ENCODE results near the gene ARHGAP23. TPM values are rescaled to one million over a fixed set of nuclear protein-coding genes. Genes with fewer than 3 reads are reported as not detected.

Gene ARHGAP23
- total and polyA plus RNA-seq, 2 donors (not counting 3 experiments of a cell fraction or from before 2014, with no cell fraction given), result 25.4 to 190 TPM

GRCh38 chr17:38435795-38436194 is 7.5 kb downstream of the ARHGAP23 start:
- H3K4me3 ChIP-seq (replicated peaks in 1 of 3; ENCODE audit: insufficient read depth in 1 of 3, low read depth in 1 of 3, low read length in 3 of 3), result no peak overlapping the region
- no peak for TF ChIP-seq EZH2 (IDR thresholded peaks at IDR 0.05; ENCODE audit: borderline replicate concordance, low read depth, low read length, severe bottlenecking)
- no peak for TF ChIP-seq FOS (IDR thresholded peaks at IDR 0.05; ENCODE audit: borderline replicate concordance, insufficient read depth, low read length)
- TF ChIP-seq MAX (IDR thresholded peaks at IDR 0.05; ENCODE audit: insufficient read depth, insufficient read length), result no peak
- TF ChIP-seq MYC (IDR thresholded peaks at IDR 0.05; ENCODE audit: low read depth, low read length), result no peak
- TF ChIP-seq POLR2A (IDR thresholded peaks at IDR 0.05; ENCODE audit: low read depth, low read length), result no peak
- TF ChIP-seq GATA2 (IDR thresholded peaks at IDR 0.05; ENCODE audit: insufficient read depth, insufficient read length, low read depth, low read length), result no peak
- no peak for TF ChIP-seq POLR2AphosphoS5 (IDR thresholded peaks at IDR 0.05; ENCODE audit: insufficient read depth, low read depth, low read length)
- TF ChIP-seq CTCF (IDR thresholded peaks at IDR 0.05; ENCODE audit: extremely low read depth in 1 of 2, insufficient read depth in 1 of 2, low read depth in 1 of 2, low read length in 2 of 2), result no peak
- no peak for TF ChIP-seq JUN (IDR thresholded peaks at IDR 0.05; ENCODE audit: borderline replicate concordance, insufficient read depth, insufficient read length, low read depth)
- no peak overlapping the region for H3K27ac ChIP-seq (ENCODE audit: insufficient read depth, low read depth, low read length)
- H3K79me2 ChIP-seq (ENCODE audit: control insufficient read depth, insufficient read depth, low read length), result peaks cover 93% of the 10 kb centered on the region
- H2AFZ ChIP-seq (ENCODE audit: low read depth, low read length), result no peak overlapping the region
- peaks cover 7% of the 10 kb centered on the region for H3K4me1 ChIP-seq (ENCODE audit: control insufficient read depth, extremely low read depth, insufficient read depth, low read length)
- H3K27me3 ChIP-seq (ENCODE audit: control insufficient read depth in 2 of 2, insufficient read depth in 2 of 2, low read length in 2 of 2), result no peaks in the 10 kb centered on the region
- POLR2A ChIA-PET, result no interaction called here
- no TSS peak for BruUV-seq (replicated peaks)
- dilution Hi-C loops (cut with MboI; ENCODE audit: extremely low pct_ligation_motif_present, low sequenced_read_pairs) (no loop called here), intact Hi-C loops (cut with micrococcal nuclease) (no loop called here)
- no peaks in the 10 kb centered on the region for H3K9me1 ChIP-seq (replicated peaks; ENCODE audit: control insufficient read depth, extremely low read depth, insufficient read depth, low read length)
- FAIRE-seq, result no peak
- no peaks in the 10 kb centered on the region for H3K9me3 ChIP-seq (replicated peaks; ENCODE audit: control insufficient read depth, insufficient read depth, low read length)
- DNase-seq (ENCODE audit: low read depth, low spot score), result no peak
- H4K20me1 ChIP-seq (replicated peaks; ENCODE audit: control insufficient read depth, extremely low read depth, insufficient read depth, low read length), result peaks cover 5% of the 10 kb centered on the region
- peaks cover 0 to 2% of the 10 kb centered on the region in 2 experiments for H3K36me3 ChIP-seq (ENCODE audit: control insufficient read depth in 2 of 2, extremely low read depth in 1 of 2, insufficient read depth in 2 of 2, low read length in 2 of 2)
- no peak overlapping the region for H3K4me2 ChIP-seq (ENCODE audit: insufficient read depth, low read length)
- H3K9ac ChIP-seq (replicated peaks; ENCODE audit: extremely low read depth, insufficient read depth, low read length), result no peak overlapping the region
- CTCF ChIA-PET, result interaction anchor here (1.8 to 2.8 kb wide), 2 partner anchors 12 to 122 kb away, joined by 4 to 10 read pairs; no protein-coding TSS in a partner anchor
